Loucy (cell line): Measurements from ENCODE around the gene KRTAP10-5.

ENCODE experiments used
- H2AFZ ChIP-seq: fragments of 200-600 bp; sonication (generic); 2 replicates; pipeline ENCODE4 v1.6.0; 2016; ENCODE audit warnings: antibody characterized with exemption, mild to moderate bottlenecking, low read length, moderate library complexity
- H3F3A ChIP-seq: fragments of 200-600 bp; 2 replicates; pipeline ENCODE4 v1.6.0; 2016; ENCODE audit warnings: antibody characterized with exemption, low read depth, mild to moderate bottlenecking
- H3K27me3 ChIP-seq: fragments of 200-600 bp; sonication (generic); 2 replicates; pipeline ENCODE4 v1.6.1; 2014; ENCODE audit warnings: low read length, mild to moderate bottlenecking; ENCODE audit not compliant: insufficient read depth, poor library complexity, severe bottlenecking
- H3K36me3 ChIP-seq: fragments of 200-600 bp; sonication (generic); 2 replicates; pipeline ENCODE4 v1.6.1; 2016; ENCODE audit warnings: low read length; ENCODE audit not compliant: insufficient read depth
- H3K4me1 ChIP-seq: fragments of 200-600 bp; sonication (generic); 2 replicates; pipeline ENCODE4 v1.5.1; 2014; ENCODE audit warnings: low read length, mild to moderate bottlenecking; ENCODE audit not compliant: insufficient read depth, poor library complexity, severe bottlenecking
- H3K4me2 ChIP-seq: fragments of 200-600 bp; sonication (generic); 2 replicates; pipeline ENCODE4 v1.6.0; 2014; ENCODE audit warnings: antibody characterized with exemption, low read length, low read depth, mild to moderate bottlenecking; ENCODE audit not compliant: poor library complexity, severe bottlenecking
- H3K4me3 ChIP-seq: fragments of 200-600 bp; sonication (generic); 2 replicates; pipeline ENCODE4 v1.5.1; 2014; ENCODE audit warnings: low read length, mild to moderate bottlenecking, mixed read lengths; ENCODE audit not compliant: poor library complexity, severe bottlenecking
- H3K79me2 ChIP-seq: fragments of 200-600 bp; sonication (generic); 2 replicates; pipeline ENCODE4 v1.6.1; 2014; ENCODE audit warnings: low read length; ENCODE audit not compliant: insufficient read depth
- H3K9ac ChIP-seq: fragments of 200-600 bp; sonication (generic); 2 replicates; pipeline ENCODE4 v1.6.0; 2014; ENCODE audit warnings: mild to moderate bottlenecking, low read depth, low read length, moderate library complexity; ENCODE audit not compliant: poor library complexity, severe bottlenecking
- H3K9me2 ChIP-seq: fragments of 200-600 bp; sonication (generic); replicated peaks from 2 replicates; pipeline ENCODE4 v1.6.1; 2016; ENCODE audit warnings: low read depth, low read length, mixed read lengths
- H3K9me3 ChIP-seq: fragments of 200-600 bp; sonication (generic); 2 replicates; pipeline ENCODE4 v1.6.1; 2014; ENCODE audit warnings: mild to moderate bottlenecking, antibody characterized with exemption, low read length, low read depth; ENCODE audit not compliant: insufficient read depth
- H4K20me1 ChIP-seq: fragments of 200-600 bp; sonication (generic); 2 replicates; pipeline ENCODE4 v1.6.0; 2014; ENCODE audit warnings: antibody characterized with exemption, low read length, mild to moderate bottlenecking; ENCODE audit not compliant: insufficient read depth, poor library complexity, severe bottlenecking
- CTCF ChIP-seq: fragments of 200-600 bp; sonication (generic); conservative IDR thresholded peaks from 2 replicates; pipeline ENCODE4 v1.5.1; 2014; ENCODE audit warnings: mild to moderate bottlenecking, antibody characterized with exemption, low read length
- EZH2phosphoT487 ChIP-seq: fragments of 200-600 bp; IDR thresholded peaks from 2 replicates; pipeline ENCODE4 v1.6.1; 2018; ENCODE audit warnings: antibody characterized with exemption, mild to moderate bottlenecking, moderate library complexity, borderline replicate concordance

KRTAP10-5 gene

GRCh38 chr21:44555200-44555875 lies 25.1 kb downstream of the KRTAP10-5 start:
- no peaks in the 10 kb centered on the region for H3K27me3 ChIP-seq
- no peaks in the 10 kb centered on the region for H3K4me1 ChIP-seq

GRCh38 chr21:44552681-44553080 lies 27.7 kb downstream of the KRTAP10-5 start:
- no peaks in the 10 kb centered on the region for H3K9me3 ChIP-seq
- no peaks in the 10 kb centered on the region for H3K9me2 ChIP-seq
- no peaks in the 10 kb centered on the region for H4K20me1 ChIP-seq
- H3K36me3 ChIP-seq, result no peaks in the 10 kb centered on the region
- H3K27me3 ChIP-seq, result no peaks in the 10 kb centered on the region
- H3K9ac ChIP-seq, result no peak overlapping the region
- no peaks in the 10 kb centered on the region for H3F3A ChIP-seq
- H3K4me1 ChIP-seq, result no peaks in the 10 kb centered on the region
- no peak overlapping the region for H2AFZ ChIP-seq
- H3K79me2 ChIP-seq, result no peaks in the 10 kb centered on the region
- TF ChIP-seq CTCF (no peak), EZH2phosphoT487 (no peak)
- H3K4me3 ChIP-seq, result no peak overlapping the region
- no peak overlapping the region for H3K4me2 ChIP-seq

More at GRCh38 chr21:44555200-44555875, 25.1 kb downstream of the KRTAP10-5 start:
- H3K36me3 ChIP-seq, result no peaks in the 10 kb centered on the region
- no peaks in the 10 kb centered on the region for H3F3A ChIP-seq
- no peaks in the 10 kb centered on the region for H3K79me2 ChIP-seq
- no peak for TF ChIP-seq CTCF
- no peak for TF ChIP-seq EZH2phosphoT487
- no peak overlapping the region for H3K4me3 ChIP-seq
- H3K9me2 ChIP-seq, result no peaks in the 10 kb centered on the region
- no peak overlapping the region for H3K4me2 ChIP-seq
- no peaks in the 10 kb centered on the region for H3K9me3 ChIP-seq
- H4K20me1 ChIP-seq, result no peaks in the 10 kb centered on the region
- H2AFZ ChIP-seq, result no peak overlapping the region
- no peak overlapping the region for H3K9ac ChIP-seq

DNA sequence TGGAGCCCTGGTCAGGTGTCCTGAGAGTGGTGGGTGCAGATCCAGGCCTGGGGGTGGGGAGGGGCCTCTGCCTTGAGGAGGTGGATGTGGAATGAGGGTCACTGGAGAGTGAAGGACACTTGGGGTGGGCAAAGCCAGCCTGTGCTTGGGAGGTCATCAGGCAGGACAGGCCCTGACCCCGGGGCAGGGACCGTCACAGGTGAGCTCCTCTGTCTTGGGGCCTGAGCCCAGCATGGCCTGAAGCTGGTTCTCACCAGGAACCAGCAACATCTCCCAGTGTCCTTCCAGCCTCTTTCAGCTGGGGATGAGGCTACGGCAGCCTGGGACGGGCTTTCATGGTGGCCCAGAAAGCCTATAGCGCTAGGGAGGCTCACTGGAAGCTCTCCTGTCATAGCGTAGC lies 28.3 kb downstream of the KRTAP10-5 start:
- Histone ChIP-seq H3K79me2 (no peaks in the 10 kb centered on the region), H3K4me3 (no peak overlapping the region), H3K9me2 (no peaks in the 10 kb centered on the region), H3K27me3 (no peaks in the 10 kb centered on the region), H2AFZ (no peak overlapping the region), H4K20me1 (no peaks in the 10 kb centered on the region), H3K4me2 (no peak overlapping the region), H3K4me1 (no peaks in the 10 kb centered on the region), H3F3A (no peaks in the 10 kb centered on the region), H3K9me3 (no peaks in the 10 kb centered on the region; the same call in 1 of the 2 replicates), H3K9ac (no peak overlapping the region), H3K36me3 (no peaks in the 10 kb centered on the region)
- TF ChIP-seq CTCF (no peak), EZH2phosphoT487 (no peak)
